ENCODE results near the gene KIF1B. TPM values are rescaled to one million over a fixed set of nuclear protein-coding genes. Genes with fewer than 3 reads are reported as not detected.

KIF1B gene
- total and polyA plus RNA-seq, 9 of the 15 experiments (the other 6 are each of a cell fraction or from before 2014, with no cell fraction given) = 2.8 to 19.8 (median 11.9) TPM

DNA sequence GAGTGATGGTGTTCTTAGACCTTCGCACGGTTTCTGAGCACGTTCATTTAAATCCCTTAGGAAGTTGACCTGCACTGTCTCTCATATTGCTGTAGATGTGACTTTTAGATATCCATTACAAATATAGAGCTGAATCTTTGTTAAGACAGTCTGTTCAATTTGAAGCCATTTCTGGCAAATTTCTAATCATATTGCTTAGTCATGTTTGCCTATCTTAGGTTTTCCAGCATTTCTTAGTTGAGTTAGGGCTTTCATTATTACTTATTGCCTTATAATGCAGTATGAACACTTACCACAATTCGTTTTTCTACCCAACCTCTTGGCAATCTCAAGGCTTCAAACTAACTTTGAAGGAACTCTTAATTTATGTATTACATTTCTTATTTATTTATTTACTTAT is 110.0 kb downstream of the KIF1B start (continued):
- TF ChIP-seq HNRNPK (IDR thresholded peaks at IDR 0.05; ENCODE audit: low read depth, low read length, poor library complexity, severe bottlenecking) = no peak
- no peak for TF ChIP-seq ZNF197 (CRISPR knock-in tag; IDR thresholded peaks at IDR 0.05; ENCODE audit: low read depth)
- TF ChIP-seq CHD4 (IDR thresholded peaks at IDR 0.05; ENCODE audit: insufficient read depth, insufficient replicate concordance, low read depth, low read length, poor library complexity, severe bottlenecking) = no peak
- TF ChIP-seq MTA2 (IDR thresholded peaks at IDR 0.05; ENCODE audit: low read depth) = no peak
- no peak for TF ChIP-seq LCOR (CRISPR knock-in tag; IDR thresholded peaks at IDR 0.05)
- TF ChIP-seq ZNF592 (IDR thresholded peaks at IDR 0.05) = 0 out of 2 replicates have a peak, but pooled peaks have one; percentile 19
- TF ChIP-seq PPARD (CRISPR knock-in tag; IDR thresholded peaks at IDR 0.05) = no peak
